Astrocyte (in vitro differentiated cells and primary cell): Measurements from ENCODE around the gene ARFGEF2. TPM values are rescaled to one million over a fixed set of nuclear protein-coding genes. Genes with fewer than 3 reads are reported as not detected.
"Not testable (repeated sequence)": the region's sequence is repeated elsewhere in the genome, so short reads cannot be mapped to it uniquely, and the experiment has no call there.

ENCODE experiments used
- DNase-seq: peaks from one replicate; pipeline ENCODE4 v3.0.0-alpha.2; 2010; ENCODE audit warnings: low read depth
- FAIRE-seq: peaks from 2 replicates; lab custom pipeline; 2011; peaks lifted over from hg19 to GRCh38; lab: Jason Lieb, UNC
- H2AFZ ChIP-seq: 2 replicates; pipeline ENCODE4 v1.6.0; 2012; ENCODE audit warnings: low read depth, low read length, inconsistent platforms
- H3K27ac ChIP-seq: 2 replicates; pipeline ENCODE4 v1.5.1; 2011; ENCODE audit warnings: low read depth, low read length, inconsistent platforms
- H3K27me3 ChIP-seq: 2 replicates; pipeline ENCODE4 v1.6.0; 2011; ENCODE audit warnings: low read length, inconsistent platforms; ENCODE audit not compliant: insufficient read depth
- H3K36me3 ChIP-seq: 2 replicates; pipeline ENCODE4 v1.5.1; 2011; ENCODE audit warnings: low read length, inconsistent platforms; ENCODE audit not compliant: insufficient read depth
- H3K4me1 ChIP-seq: 2 replicates; pipeline ENCODE4 v1.5.1; 2011; ENCODE audit warnings: low read length, inconsistent platforms; ENCODE audit not compliant: insufficient read depth
- H3K4me2 ChIP-seq: 2 replicates; pipeline ENCODE4 v1.6.0; 2012; ENCODE audit warnings: low read length, inconsistent platforms
- H3K4me3 ChIP-seq: 2 replicates; pipeline ENCODE4 v1.5.1; 2011; ENCODE audit warnings: low read depth, mild to moderate bottlenecking, low read length, inconsistent platforms; ENCODE audit not compliant: insufficient read depth
- H3K79me2 ChIP-seq: 2 replicates; pipeline ENCODE4 v1.6.0; 2012; ENCODE audit warnings: mild to moderate bottlenecking, low read length, inconsistent platforms; ENCODE audit not compliant: insufficient read depth
- H3K9ac ChIP-seq: 2 replicates; pipeline ENCODE4 v1.6.0; 2012; ENCODE audit warnings: mild to moderate bottlenecking, low read length, inconsistent platforms
- H3K9me3 ChIP-seq: 2 replicates; pipeline ENCODE4 v1.5.1; 2012; ENCODE audit warnings: low read depth, mild to moderate bottlenecking, low read length, inconsistent platforms; ENCODE audit not compliant: insufficient read depth
- H4K20me1 ChIP-seq: 2 replicates; pipeline ENCODE4 v1.6.0; 2012; ENCODE audit warnings: low read length, inconsistent platforms; ENCODE audit not compliant: insufficient read depth
- H3K27ac Mint-ChIP-seq: one replicate; pipeline ENCODE4 v1.8.0; 2021; ENCODE audit warnings: mild to moderate bottlenecking, mixed read lengths; ENCODE audit not compliant: unreplicated experiment
- H3K27me3 Mint-ChIP-seq: one replicate; pipeline ENCODE4 v1.8.0; 2021; ENCODE audit warnings: low read depth, mixed read lengths; ENCODE audit not compliant: unreplicated experiment
- H3K36me3 Mint-ChIP-seq: one replicate; pipeline ENCODE4 v1.8.0; 2021; ENCODE audit warnings: low read depth, mixed read lengths; ENCODE audit not compliant: unreplicated experiment
- H3K4me1 Mint-ChIP-seq: one replicate; pipeline ENCODE4 v1.8.0; 2021; ENCODE audit warnings: low read depth, mixed read lengths; ENCODE audit not compliant: unreplicated experiment
- H3K4me3 Mint-ChIP-seq: one replicate; pipeline ENCODE4 v1.8.0; 2021; ENCODE audit warnings: mild to moderate bottlenecking, moderate library complexity, mixed read lengths; ENCODE audit not compliant: unreplicated experiment
- H3K9me3 Mint-ChIP-seq: one replicate; pipeline ENCODE4 v1.8.0; 2021; ENCODE audit warnings: mild to moderate bottlenecking, mixed read lengths; ENCODE audit not compliant: unreplicated experiment
- CTCF ChIP-seq: IDR thresholded peaks from 2 replicates; pipeline ENCODE4 v1.5.1; 2011; ENCODE audit warnings: low read depth, mild to moderate bottlenecking, inconsistent platforms, low read length, moderate library complexity; ENCODE audit not compliant: insufficient read depth
- EZH2 ChIP-seq: IDR thresholded peaks from 2 replicates; pipeline ENCODE4 v1.6.1; 2012; ENCODE audit warnings: mild to moderate bottlenecking, low read length, inconsistent platforms; ENCODE audit not compliant: insufficient read depth
- total RNA-seq: library from RNA; stranded (reverse); gene quantifications from 2 replicates; pipeline ENCODE4 v1.2.1, GENCODE V29; 2021

ARFGEF2 gene
- total RNA-seq, 1 donor from 2014 or later = 28.2 TPM

- peak overlapping the region; percentile 65 for H3K27ac Mint-ChIP-seq
- no peaks in the 10 kb centered on the region for H3K9me3 ChIP-seq
- H3K36me3 ChIP-seq = no peaks in the 10 kb centered on the region
- no peak overlapping the region for H3K27ac ChIP-seq
- no peaks in the 10 kb centered on the region for H3K9me3 Mint-ChIP-seq
- TF ChIP-seq EZH2 = no peak
- TF ChIP-seq CTCF = no peak
- H3K36me3 Mint-ChIP-seq = peaks cover 5% of the 10 kb centered on the region
- H3K4me3 ChIP-seq = no peak overlapping the region
- no peak overlapping the region for H3K9ac ChIP-seq
- no peak overlapping the region for H3K4me3 Mint-ChIP-seq
- H3K27me3 ChIP-seq = no peaks in the 10 kb centered on the region
- peaks cover 68% of the 10 kb centered on the region for H4K20me1 ChIP-seq
- peaks cover 28% of the 10 kb centered on the region for H3K4me1 ChIP-seq
- no peak overlapping the region for H2AFZ ChIP-seq
- peaks cover 71% of the 10 kb centered on the region for H3K79me2 ChIP-seq
- peaks cover 16% of the 10 kb centered on the region for H3K4me1 Mint-ChIP-seq
- FAIRE-seq (no peak), DNase-seq (no peak)
- peak overlapping the region; percentile 68 for H3K4me2 ChIP-seq
- H3K27me3 Mint-ChIP-seq = no peaks in the 10 kb centered on the region
These were observed 11.7 kb downstream of the ARFGEF2 start for GRCh38 chr20:48933017-48933766.

GRCh38 chr20:48934273-48934877 lies 12.9 kb downstream of the ARFGEF2 start:
- peaks cover 76% of the 10 kb centered on the region for H3K79me2 ChIP-seq
- not testable (repeated sequence) for H3K27me3 ChIP-seq, FAIRE-seq, H3K9me3 ChIP-seq, H3K36me3 ChIP-seq, DNase-seq, H3K27ac Mint-ChIP-seq, H3K9ac ChIP-seq, H3K36me3 Mint-ChIP-seq, H3K4me3 ChIP-seq, H3K27ac ChIP-seq, H3K4me3 Mint-ChIP-seq, H3K9me3 Mint-ChIP-seq, H2AFZ ChIP-seq, H3K27me3 Mint-ChIP-seq, H3K4me2 ChIP-seq
- H4K20me1 ChIP-seq = peaks cover 74% of the 10 kb centered on the region
- peaks cover 14% of the 10 kb centered on the region for H3K4me1 Mint-ChIP-seq
- peaks cover 20% of the 10 kb centered on the region for H3K4me1 ChIP-seq

- Histone ChIP-seq H3K79me2 (peaks cover 76% of the 10 kb centered on the region), H3K4me1 (peaks cover 16% of the 10 kb centered on the region), H4K20me1 (peaks cover 74% of the 10 kb centered on the region)
- H3K27ac ChIP-seq, H3K27me3 ChIP-seq, H3K9ac ChIP-seq, DNase-seq, FAIRE-seq, H3K9me3 Mint-ChIP-seq, H3K36me3 Mint-ChIP-seq, H3K9me3 ChIP-seq, H3K27me3 Mint-ChIP-seq, H2AFZ ChIP-seq, H3K27ac Mint-ChIP-seq, H3K36me3 ChIP-seq, H3K4me3 ChIP-seq, H3K4me3 Mint-ChIP-seq, H3K4me2 ChIP-seq: not testable (repeated sequence)
- H3K4me1 Mint-ChIP-seq = peaks cover 14% of the 10 kb centered on the region
These were observed 13.5 kb downstream of the ARFGEF2 start for GRCh38 chr20:48934966-48935365.

- H3K9me3 ChIP-seq, H3K4me2 ChIP-seq, DNase-seq, H3K27me3 ChIP-seq, H3K4me3 Mint-ChIP-seq, H3K36me3 Mint-ChIP-seq, H2AFZ ChIP-seq, H3K27me3 Mint-ChIP-seq, H3K27ac Mint-ChIP-seq, FAIRE-seq, H3K9me3 Mint-ChIP-seq, H3K9ac ChIP-seq, H3K27ac ChIP-seq, H3K4me3 ChIP-seq, H3K36me3 ChIP-seq: not testable (repeated sequence)
- peaks cover 14% of the 10 kb centered on the region for H3K4me1 Mint-ChIP-seq
- peaks cover 16% of the 10 kb centered on the region for H3K4me1 ChIP-seq
- peaks cover 72% of the 10 kb centered on the region for H4K20me1 ChIP-seq
- peaks cover 75% of the 10 kb centered on the region for H3K79me2 ChIP-seq
These were observed 14.7 kb downstream of the ARFGEF2 start for GRCh38 chr20:48936178-48936577.
